CD4-positive, alpha-beta T cell (primary cell): ENCODE measurements around the gene SREK1. TPM values are rescaled to one million over a fixed set of nuclear protein-coding genes. Genes with fewer than 3 reads are reported as not detected.
A peak's percentile ranks its signal among the peaks of the same experiment; 100 is the strongest.

Source experiments
- ATAC-seq: fragments of 200-7000 bp; cut with Tn5 transposase; one replicate; pipeline ENCODE4 v1.10.0; 2022; ENCODE audit warnings: mild to moderate bottlenecking; ENCODE audit not compliant: poor library complexity
- CTCF ChIA-PET: fragments of 350-600 bp; sonication (Branson Sonifier 250); formaldehyde crosslinking; loops from one replicate; lab custom pipeline; 2021; ENCODE audit warnings: antibody characterized with exemption, inconsistent platforms; lab: Charles Lee
- POLR2A ChIA-PET: fragments of 350-600 bp; sonication (Branson Sonifier 250); formaldehyde crosslinking; loops from one replicate; lab custom pipeline; 2021; ENCODE audit warnings: antibody characterized with exemption, inconsistent platforms; lab: Charles Lee
- DNase-seq, 14 experiments: peaks; one replicate each; pipeline ENCODE4 v3.0.0-alpha.2; 2013 to 2020; ENCODE audit warnings: mixed read lengths in 2 of 14
- H3K27ac ChIP-seq, 2 donors: one replicate each; pipeline versions ENCODE4 v1.5.1 to v1.7.0; 2013; ENCODE audit warnings: low read length in 2 of 2, low read depth in 1 of 2, mild to moderate bottlenecking in 1 of 2
- H3K27me3 ChIP-seq, 2 experiments: 1 replicate in 1 of 2; 2 replicates in 1 of 2; pipeline versions ENCODE4 v1.6.1 to v1.7.0; 2013; ENCODE audit warnings: low read length in 2 of 2, control low read depth in 1 of 2, mild to moderate bottlenecking in 1 of 2, moderate library complexity in 1 of 2; ENCODE audit not compliant: insufficient read depth in 2 of 2, control insufficient read depth in 1 of 2
- H3K36me3 ChIP-seq: one replicate; pipeline ENCODE4 v1.6.1; 2013; ENCODE audit warnings: low read length, control low read depth; ENCODE audit not compliant: insufficient read depth
- H3K4me1 ChIP-seq: one replicate; pipeline ENCODE4 v1.6.1; 2013; ENCODE audit warnings: low read length, control low read depth; ENCODE audit not compliant: insufficient read depth
- H3K4me3 ChIP-seq: one replicate; pipeline ENCODE4 v1.5.1; 2013; ENCODE audit warnings: mild to moderate bottlenecking, low read length, moderate library complexity
- H3K9me3 ChIP-seq, 2 experiments: 1 replicate in 1 of 2; 2 replicates in 1 of 2; pipeline versions ENCODE4 v1.6.1 to v1.7.0; 2013; ENCODE audit warnings: low read length in 2 of 2, mild to moderate bottlenecking in 2 of 2, control low read depth in 1 of 2, moderate library complexity in 1 of 2; ENCODE audit not compliant: control insufficient read depth in 1 of 2, insufficient read depth in 1 of 2
- H3K27ac Mint-ChIP-seq: one replicate; pipeline ENCODE4 v1.8.0; 2020; ENCODE audit warnings: mixed read lengths
- H3K27me3 Mint-ChIP-seq: one replicate; pipeline ENCODE4 v1.8.0; 2021; ENCODE audit warnings: mixed read lengths
- H3K36me3 Mint-ChIP-seq: one replicate; pipeline ENCODE4 v1.8.0; 2021; ENCODE audit warnings: low read depth, mixed read lengths
- H3K4me1 Mint-ChIP-seq: one replicate; pipeline ENCODE4 v1.8.0; 2021; ENCODE audit warnings: low read depth, mixed read lengths
- H3K4me3 Mint-ChIP-seq: one replicate; pipeline ENCODE4 v1.8.0; 2020; ENCODE audit warnings: mild to moderate bottlenecking, mixed read lengths
- H3K9me3 Mint-ChIP-seq: one replicate; pipeline ENCODE4 v1.8.0; 2020; ENCODE audit warnings: mixed read lengths
- intact Hi-C, 2 experiments: fragments of 100-400 bp; cut with DNase I in 1 of 2; cut with micrococcal nuclease in 1 of 2; formaldehyde crosslinking; loops; one replicate each; pipeline versions ENCODE4 v1.15.1 to v1.9.0; 2023 to 2025; cut with DNase I, micrococcal nuclease
- total RNA-seq, 174 experiments: library from RNA in 2 of 174; stranded (reverse) in 2 of 174; gene quantifications; one replicate each; pipeline ENCODE4 v1.2.3 and lab custom pipeline; 2021 to 2026
- TF ChIP-seq, protein P1 (sequence below): fragments of 200-600 bp; IDR thresholded peaks from one replicate; pipeline ENCODE4 v1.8.0; 2022; ENCODE audit warnings: antibody characterized with exemption, mild to moderate bottlenecking

Gene SREK1
- total RNA-seq, 2 experiments from 2014 or later, result 137 to 155 TPM

DNA sequence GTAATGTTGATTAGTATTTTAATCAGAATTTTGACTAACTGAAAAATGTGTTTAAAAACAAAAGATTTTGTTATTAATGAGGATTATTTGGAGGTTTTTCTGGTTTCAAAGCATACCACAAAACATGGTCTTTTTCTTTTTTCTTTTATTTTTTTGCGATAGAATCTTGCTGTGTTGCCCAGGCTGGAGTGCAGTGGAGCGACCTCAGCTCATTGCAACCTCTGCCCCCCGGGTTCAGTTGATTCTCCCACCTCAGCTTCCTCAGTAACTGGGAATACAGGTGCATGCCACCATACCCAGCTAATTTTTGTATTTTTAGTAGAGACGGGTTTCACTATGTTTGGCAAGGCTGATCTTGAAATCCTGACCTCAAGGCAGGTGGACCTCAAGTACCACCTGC, 24.1 kb downstream of the SREK1 start:
- Mint-ChIP-seq H3K4me1 (peaks cover 48% of the 10 kb centered on the region), H3K27ac (peak overlapping the region; percentile 85), H3K27me3 (no peaks in the 10 kb centered on the region), H3K9me3 (no peaks in the 10 kb centered on the region), H3K4me3 (no peak overlapping the region), H3K36me3 (peaks cover 68% of the 10 kb centered on the region)
- CTCF ChIA-PET, result interaction anchor here (1.5 kb wide), 1 partner anchor 12 kb away, joined by 3 read pairs; no protein-coding TSS in a partner anchor
- intact Hi-C loops, result no loop called here
- ATAC-seq, result no peak
- DNase-seq, result no peak
- Histone ChIP-seq H3K4me3 (no peak overlapping the region), H3K27ac (no peak overlapping the region), H3K27me3 (no peaks in the 10 kb centered on the region), H3K9me3 (no peaks in the 10 kb centered on the region), H3K4me1 (no peaks in the 10 kb centered on the region), H3K36me3 (peaks cover 58% of the 10 kb centered on the region)
- TF ChIP-seq, protein P1, sequence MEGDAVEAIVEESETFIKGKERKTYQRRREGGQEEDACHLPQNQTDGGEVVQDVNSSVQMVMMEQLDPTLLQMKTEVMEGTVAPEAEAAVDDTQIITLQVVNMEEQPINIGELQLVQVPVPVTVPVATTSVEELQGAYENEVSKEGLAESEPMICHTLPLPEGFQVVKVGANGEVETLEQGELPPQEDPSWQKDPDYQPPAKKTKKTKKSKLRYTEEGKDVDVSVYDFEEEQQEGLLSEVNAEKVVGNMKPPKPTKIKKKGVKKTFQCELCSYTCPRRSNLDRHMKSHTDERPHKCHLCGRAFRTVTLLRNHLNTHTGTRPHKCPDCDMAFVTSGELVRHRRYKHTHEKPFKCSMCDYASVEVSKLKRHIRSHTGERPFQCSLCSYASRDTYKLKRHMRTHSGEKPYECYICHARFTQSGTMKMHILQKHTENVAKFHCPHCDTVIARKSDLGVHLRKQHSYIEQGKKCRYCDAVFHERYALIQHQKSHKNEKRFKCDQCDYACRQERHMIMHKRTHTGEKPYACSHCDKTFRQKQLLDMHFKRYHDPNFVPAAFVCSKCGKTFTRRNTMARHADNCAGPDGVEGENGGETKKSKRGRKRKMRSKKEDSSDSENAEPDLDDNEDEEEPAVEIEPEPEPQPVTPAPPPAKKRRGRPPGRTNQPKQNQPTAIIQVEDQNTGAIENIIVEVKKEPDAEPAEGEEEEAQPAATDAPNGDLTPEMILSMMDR, result no peak
- POLR2A ChIA-PET, result interaction anchor here (0.7 to 2.1 kb wide), 2 partner anchors 24 to 242 kb away, joined by 3 to 6 read pairs; partner anchors contain the start of genes ERBIN and SREK1

DNA sequence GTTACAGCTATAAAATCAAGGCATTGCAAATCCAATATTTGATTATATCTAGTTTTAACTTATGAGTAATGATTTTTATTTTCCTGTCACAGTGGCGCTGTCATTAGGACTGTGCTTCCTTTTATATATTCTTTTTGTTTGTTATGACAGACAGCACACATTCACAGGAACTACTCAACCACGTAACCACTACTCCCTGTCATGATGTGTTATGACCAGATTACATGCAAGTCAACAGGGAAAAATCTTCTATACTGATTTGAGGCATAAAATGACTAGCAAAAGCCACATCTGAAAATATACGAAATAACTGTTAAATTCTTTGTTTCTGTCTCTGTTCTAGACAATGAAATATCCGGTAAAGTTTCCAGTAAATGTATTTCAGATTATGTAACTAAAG, 25.4 kb downstream of the SREK1 start:
- peak; percentile 68 for ATAC-seq
- Mint-ChIP-seq H3K4me1 (peaks cover 52% of the 10 kb centered on the region), H3K27me3 (no peaks in the 10 kb centered on the region), H3K4me3 (no peak overlapping the region), H3K36me3 (peaks cover 66% of the 10 kb centered on the region), H3K9me3 (no peaks in the 10 kb centered on the region), H3K27ac (peak overlapping the region; percentile 85)
- intact Hi-C loops, result no loop called here
- ChIA-PET CTCF (interaction anchor here (1.5 kb wide), 1 partner anchor 13 kb away, joined by 3 read pairs; no protein-coding TSS in a partner anchor), POLR2A (interaction anchor here (2.1 kb wide), 1 partner anchor 25 kb away, joined by 6 read pairs; the partner anchor contains the start of gene SREK1)
- H3K9me3 ChIP-seq, result no peaks in the 10 kb centered on the region
- peaks cover 57% of the 10 kb centered on the region for H3K36me3 ChIP-seq
- H3K27me3 ChIP-seq, result no peaks in the 10 kb centered on the region
- H3K4me1 ChIP-seq, result no peaks in the 10 kb centered on the region
- TF ChIP-seq, protein P1, result no peak
- H3K4me3 ChIP-seq, result no peak overlapping the region
- peak in 3 of 14 experiments; percentile 47 to 57 (median 48) for DNase-seq
- H3K27ac ChIP-seq, result no peak overlapping the region

DNA sequence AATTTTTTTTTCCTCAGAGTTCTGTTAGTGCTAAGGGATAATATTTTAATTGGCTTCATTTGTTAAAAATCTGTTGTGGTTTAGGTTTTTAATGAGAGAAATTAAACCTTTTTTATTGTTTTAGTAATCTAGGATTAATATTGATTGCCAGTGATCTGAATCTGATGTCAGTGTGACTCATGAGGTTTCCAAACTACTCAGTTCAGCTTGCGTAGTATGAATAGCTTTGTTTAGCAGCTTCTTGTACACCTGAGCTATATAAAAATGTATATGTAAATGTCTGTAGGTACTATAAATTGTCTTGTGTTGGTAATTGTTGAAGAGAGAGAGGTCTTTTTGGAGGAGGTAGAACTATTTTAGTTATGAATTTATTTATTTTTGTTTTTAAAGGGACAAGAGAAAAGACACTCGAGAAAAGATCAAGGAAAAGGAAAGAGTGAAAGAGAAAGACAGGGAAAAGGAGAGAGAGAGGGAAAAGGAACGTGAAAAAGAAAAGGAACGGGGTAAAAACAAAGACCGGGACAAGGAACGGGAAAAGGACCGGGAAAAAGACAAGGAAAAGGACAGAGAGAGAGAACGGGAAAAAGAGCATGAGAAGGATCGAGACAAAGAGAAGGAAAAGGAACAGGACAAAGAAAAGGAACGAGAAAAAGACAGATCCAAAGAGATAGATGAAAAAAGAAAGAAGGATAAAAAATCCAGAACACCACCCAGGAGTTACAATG, 26.3 kb downstream of the SREK1 start:
- no peak for DNase-seq
- no peak overlapping the region for H3K27ac ChIP-seq
- H3K36me3 ChIP-seq, result peaks cover 58% of the 10 kb centered on the region
- no peaks in the 10 kb centered on the region for H3K27me3 Mint-ChIP-seq
- POLR2A ChIA-PET, result interaction anchor here (1.1 to 2.2 kb wide), 3 partner anchors 26 to 410 kb away, joined by 3 to 13 read pairs (median 6); partner anchors contain the start of genes ERBIN and SREK1
- H3K9me3 Mint-ChIP-seq, result no peaks in the 10 kb centered on the region
- H3K4me3 Mint-ChIP-seq, result no peak overlapping the region
- no peaks in the 10 kb centered on the region for H3K4me1 ChIP-seq
- peaks cover 49% of the 10 kb centered on the region for H3K4me1 Mint-ChIP-seq
- H3K4me3 ChIP-seq, result no peak overlapping the region
- H3K27me3 ChIP-seq, result no peaks in the 10 kb centered on the region
- ATAC-seq, result no peak
- H3K27ac Mint-ChIP-seq, result peak overlapping the region; percentile 85
- intact Hi-C loops, result loop anchor here (2.0 to 5.0 kb wide), 5 partner anchors 26 to 587 kb away; partner anchors contain the start of gene SREK1 (in 1 of the 2)
- CTCF ChIA-PET, result interaction anchor here (1.1 to 1.3 kb wide), 3 partner anchors 11 to 136 kb away, joined by 3 to 5 read pairs (median 4); no protein-coding TSS in a partner anchor
- H3K36me3 Mint-ChIP-seq, result peaks cover 68% of the 10 kb centered on the region
- H3K9me3 ChIP-seq, result no peaks in the 10 kb centered on the region
- TF ChIP-seq, protein P1, result no peak
